Neural cell (in vitro differentiated cells): ENCODE data around the gene CRHR1. TPM values are rescaled to one million over a fixed set of nuclear protein-coding genes. Genes with fewer than 3 reads are reported as not detected.

Source experiments
- H2AFZ ChIP-seq: fragments of 200-600, 300-800 bp; sonication (generic), shearing (Covaris generic); 2 replicates; pipeline ENCODE4 v1.6.0; 2014; ENCODE audit warnings: low read depth, mild to moderate bottlenecking, antibody characterized with exemption, low read length, moderate library complexity
- H3F3A ChIP-seq: fragments of 200-600 bp; shearing (Covaris generic); 2 replicates; pipeline ENCODE4 v1.6.1; 2016; ENCODE audit warnings: mild to moderate bottlenecking, moderate library complexity, mixed read lengths, antibody characterized with exemption, low read length; ENCODE audit not compliant: insufficient read depth, poor library complexity, severe bottlenecking
- H3K27ac ChIP-seq: fragments of 200-600, 300-800 bp; sonication (generic), shearing (Covaris generic); 2 replicates; pipeline ENCODE4 v1.5.1; 2014; ENCODE audit warnings: mild to moderate bottlenecking, low read length, moderate library complexity
- H3K27me3 ChIP-seq: fragments of 300-800, 200-600 bp; sonication (generic), shearing (Covaris generic); 2 replicates; pipeline ENCODE4 v1.6.0; 2014; ENCODE audit warnings: mild to moderate bottlenecking, low read depth, low read length, moderate library complexity; ENCODE audit not compliant: insufficient read depth
- H3K36me3 ChIP-seq: fragments of 300-800, 200-600 bp; sonication (generic), shearing (Covaris generic); 2 replicates; pipeline ENCODE4 v1.5.1; 2014; ENCODE audit warnings: mild to moderate bottlenecking, antibody characterized with exemption, low read length, moderate library complexity; ENCODE audit not compliant: insufficient read depth
- H3K4me2 ChIP-seq: fragments of 300-800, 200-600 bp; sonication (generic), shearing (Covaris generic); 2 replicates; pipeline ENCODE4 v1.6.0; 2014; ENCODE audit warnings: mild to moderate bottlenecking, low read length
- H3K4me3 ChIP-seq: fragments of 300-800, 200-600 bp; sonication (generic), shearing (Covaris generic); 2 replicates; pipeline ENCODE4 v1.5.1; 2014; ENCODE audit warnings: mild to moderate bottlenecking, low read length, moderate library complexity
- H3K79me2 ChIP-seq: fragments of 200-600 bp; shearing (Covaris generic); replicated peaks from 2 replicates; pipeline ENCODE4 v1.6.0; 2014; ENCODE audit warnings: mild to moderate bottlenecking, low read length, moderate library complexity; ENCODE audit not compliant: insufficient read depth
- H3K9ac ChIP-seq: fragments of 300-800, 200-600 bp; sonication (generic), shearing (Covaris generic); 2 replicates; pipeline ENCODE4 v1.6.1; 2016; ENCODE audit warnings: mild to moderate bottlenecking, low read length, mixed read lengths
- H3K9me2 ChIP-seq: fragments of 200-600 bp; shearing (Covaris generic); 2 replicates; pipeline ENCODE4 v1.6.1; 2016; ENCODE audit warnings: mild to moderate bottlenecking, low read length, mixed read lengths; ENCODE audit not compliant: insufficient read depth
- H3K9me3 ChIP-seq: fragments of 200-600, 300-800 bp; sonication (generic), shearing (Covaris generic); 2 replicates; pipeline ENCODE4 v1.6.1; 2016; ENCODE audit warnings: mild to moderate bottlenecking, mixed run types, low read length, moderate library complexity, mixed read lengths
- H4K20me1 ChIP-seq: fragments of 200-600 bp; shearing (Covaris generic); 2 replicates; pipeline ENCODE4 v1.6.1; 2016; ENCODE audit warnings: mild to moderate bottlenecking, mixed run types; ENCODE audit not compliant: insufficient read depth
- CTCF ChIP-seq: fragments of 450-650 bp; IDR thresholded peaks from 2 replicates; pipeline ENCODE4 v1.5.1; 2014; ENCODE audit warnings: antibody characterized with exemption, mild to moderate bottlenecking, moderate library complexity; ENCODE audit not compliant: poor library complexity, severe bottlenecking
- EP300 ChIP-seq: fragments of 450-650 bp; conservative IDR thresholded peaks from 2 replicates; pipeline ENCODE4 v1.6.1; 2014; ENCODE audit warnings: antibody characterized with exemption, mild to moderate bottlenecking, moderate library complexity; ENCODE audit not compliant: poor library complexity, severe bottlenecking
- EZH2 ChIP-seq: fragments of 200-600, 300-800 bp; shearing (Covaris generic), sonication (generic); IDR thresholded peaks from 2 replicates; pipeline ENCODE4 v1.6.1; 2014; ENCODE audit warnings: antibody characterized with exemption, low read length, borderline replicate concordance, mild to moderate bottlenecking; ENCODE audit not compliant: insufficient read depth, poor library complexity, severe bottlenecking
- MXI1 ChIP-seq: fragments of 450-650 bp; conservative IDR thresholded peaks from 2 replicates; pipeline ENCODE4 v1.6.1; 2014; ENCODE audit warnings: antibody characterized with exemption, mild to moderate bottlenecking; ENCODE audit not compliant: poor library complexity, severe bottlenecking
- POLR2AphosphoS5 ChIP-seq: IDR thresholded peaks from 2 replicates; pipeline ENCODE4 v1.6.1; 2012
- RAD21 ChIP-seq: fragments of 450-650 bp; conservative IDR thresholded peaks from 2 replicates; pipeline ENCODE4 v1.6.1; 2014; ENCODE audit warnings: antibody characterized with exemption, mild to moderate bottlenecking, moderate library complexity
- REST ChIP-seq: IDR thresholded peaks from 2 replicates; pipeline ENCODE4 v1.6.1; 2012; ENCODE audit warnings: borderline replicate concordance
- SMC3 ChIP-seq: fragments of 450-650 bp; conservative IDR thresholded peaks from 2 replicates; pipeline ENCODE4 v1.6.1; 2014; ENCODE audit warnings: antibody characterized with exemption, mild to moderate bottlenecking, moderate library complexity; ENCODE audit not compliant: poor library complexity
- TAF1 ChIP-seq: IDR thresholded peaks from 2 replicates; pipeline ENCODE4 v1.6.1; 2012; ENCODE audit warnings: low read depth
- polyA plus RNA-seq: library from polyadenylated mRNA; depleted of rRNA; stranded (reverse); fragments of >200 nt; gene quantifications from 2 replicates; pipeline ENCODE4 v1.2.3, GENCODE V29; 2014

The CRHR1 gene
- polyA plus RNA-seq, 1 donor from 2014 or later, result 4.5 TPM

GRCh38 chr17:45786349-45786748, 2.2 kb downstream of the CRHR1 start:
- H2AFZ ChIP-seq, result no peak overlapping the region
- H3K4me3 ChIP-seq, result no peak overlapping the region
- H3K9me2 ChIP-seq, result no peaks in the 10 kb centered on the region
- H3F3A ChIP-seq, result no peaks in the 10 kb centered on the region
- no peak for TF ChIP-seq CTCF
- TF ChIP-seq REST, result no peak
- no peak for TF ChIP-seq TAF1
- no peak for TF ChIP-seq EZH2
- no peak for TF ChIP-seq MXI1
- TF ChIP-seq RAD21, result no peak
- TF ChIP-seq SMC3, result no peak
- TF ChIP-seq EP300, result no peak
- no peak for TF ChIP-seq POLR2AphosphoS5
- H3K9me3 ChIP-seq, result no peaks in the 10 kb centered on the region
- H3K9ac ChIP-seq, result no peak overlapping the region
- H3K36me3 ChIP-seq, result no peaks in the 10 kb centered on the region
- H3K27ac ChIP-seq, result no peak overlapping the region
- no peaks in the 10 kb centered on the region for H4K20me1 ChIP-seq
- H3K27me3 ChIP-seq, result peaks cover 38% of the 10 kb centered on the region
- H3K4me2 ChIP-seq, result no peak overlapping the region
- no peaks in the 10 kb centered on the region for H3K79me2 ChIP-seq

- H3K27ac ChIP-seq, result no peak overlapping the region
- no peak overlapping the region for H3K9ac ChIP-seq
- no peak for TF ChIP-seq RAD21
- no peaks in the 10 kb centered on the region for H3K36me3 ChIP-seq
- no peaks in the 10 kb centered on the region for H4K20me1 ChIP-seq
- no peaks in the 10 kb centered on the region for H3K9me3 ChIP-seq
- no peaks in the 10 kb centered on the region for H3K9me2 ChIP-seq
- peaks cover 38% of the 10 kb centered on the region for H3K27me3 ChIP-seq
- H3K4me2 ChIP-seq, result no peak overlapping the region
- no peak overlapping the region for H3K4me3 ChIP-seq
- no peaks in the 10 kb centered on the region for H3F3A ChIP-seq
- no peak overlapping the region for H2AFZ ChIP-seq
- H3K79me2 ChIP-seq, result no peaks in the 10 kb centered on the region
Measured at GRCh38 chr17:45787044-45787443, 2.9 kb downstream of the CRHR1 start.

- no peak overlapping the region for H3K9ac ChIP-seq
- no peaks in the 10 kb centered on the region for H3K79me2 ChIP-seq
- TF ChIP-seq RAD21, result no peak
- TF ChIP-seq EP300, result no peak
- TF ChIP-seq CTCF, result no peak
- no peak for TF ChIP-seq POLR2AphosphoS5
- no peak for TF ChIP-seq REST
- TF ChIP-seq MXI1, result no peak
- TF ChIP-seq TAF1, result no peak
- TF ChIP-seq EZH2, result no peak
- no peak for TF ChIP-seq SMC3
- H2AFZ ChIP-seq, result no peak overlapping the region
- no peaks in the 10 kb centered on the region for H3K36me3 ChIP-seq
- no peaks in the 10 kb centered on the region for H3F3A ChIP-seq
- H3K4me2 ChIP-seq, result no peak overlapping the region
- no peak overlapping the region for H3K4me3 ChIP-seq
- no peak overlapping the region for H3K27ac ChIP-seq
- no peaks in the 10 kb centered on the region for H3K9me2 ChIP-seq
- H3K27me3 ChIP-seq, result peaks cover 37% of the 10 kb centered on the region
- no peaks in the 10 kb centered on the region for H4K20me1 ChIP-seq
- no peaks in the 10 kb centered on the region for H3K9me3 ChIP-seq
Measured at GRCh38 chr17:45787656-45788055, 3.5 kb downstream of the CRHR1 start.
